OCI-LY1 (cell line): ENCODE data around the gene CEACAM19.

Source experiments
- CTCF ChIP-seq: fragments of 200-600 bp; sonication (generic), shearing (Covaris generic); IDR thresholded peaks from 2 replicates; pipeline ENCODE4 v1.5.1; 2017; ENCODE audit warnings: mild to moderate bottlenecking, antibody characterized with exemption, low read length, moderate library complexity, mixed read lengths
- EZH2 ChIP-seq: fragments of 200-600 bp; sonication (generic), shearing (Covaris generic); IDR thresholded peaks from 2 replicates; pipeline ENCODE4 v1.8.0; 2017; ENCODE audit warnings: borderline replicate concordance, mixed run types, mild to moderate bottlenecking, antibody characterized with exemption, low read length, moderate library complexity, mixed read lengths

- TF ChIP-seq EZH2 (no peak), CTCF (peak; percentile 87)
Measured at GRCh38 chr19:44689290-44690130, 18.2 kb downstream of the CEACAM19 start.
